HG03108 (cell line): ENCODE measurements around the gene ADAMTSL3.
"Not testable (repeated sequence)": the region's sequence is repeated elsewhere in the genome, so short reads cannot be mapped to it uniquely, and the experiment has no call there.

ENCODE experiments used
- ATAC-seq: cut with Tn5 transposase; IDR thresholded peaks from one replicate; pipeline ENCODE4 v1.9.1; 2021; ENCODE audit warnings: moderate library complexity; ENCODE audit not compliant: unreplicated experiment

The ADAMTSL3 gene

DNA sequence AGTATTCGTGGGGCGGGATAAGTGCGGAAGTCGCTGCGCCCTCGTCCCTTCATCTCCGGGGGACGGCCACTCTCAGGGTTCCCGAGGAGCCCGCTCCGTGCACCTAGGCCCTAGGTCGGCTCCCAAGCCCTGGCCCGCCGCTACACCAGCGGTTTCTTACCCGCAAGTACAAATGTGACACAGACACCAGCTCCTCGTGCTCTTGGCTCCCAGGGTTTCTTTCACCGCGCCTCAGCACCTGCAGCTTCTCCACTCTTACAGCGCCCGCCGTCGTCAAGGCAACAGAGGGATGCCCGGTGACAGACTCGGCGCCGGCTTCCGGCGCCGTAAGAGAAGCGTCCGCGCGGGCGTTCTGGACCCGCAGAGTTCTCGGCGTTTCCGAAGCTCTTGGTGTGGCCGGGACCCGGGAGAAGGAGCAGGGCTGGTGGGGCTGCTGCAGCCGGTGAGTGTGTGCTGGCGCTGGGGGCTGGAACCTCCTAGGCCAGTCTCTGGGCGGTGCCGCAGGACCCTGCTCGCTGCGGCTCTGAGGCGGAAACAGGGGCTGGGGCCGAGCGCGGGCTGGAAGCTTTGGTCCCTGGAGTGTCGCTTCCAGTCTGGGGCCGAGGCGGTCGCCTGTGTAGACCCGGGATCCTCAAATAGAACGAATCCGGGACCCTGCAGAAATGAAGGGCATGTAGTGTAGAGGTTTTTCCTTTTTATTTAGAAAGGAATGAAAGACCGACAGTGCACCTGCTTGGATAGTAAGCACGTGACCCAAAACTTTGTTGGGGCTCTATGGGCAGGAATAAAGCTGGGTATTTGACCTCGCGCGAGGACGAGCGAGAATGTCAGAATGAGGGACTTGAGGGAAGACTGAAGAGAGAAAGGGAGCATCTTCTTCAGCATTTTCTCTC lies 426.2 kb downstream of the ADAMTSL3 start:
- peak; percentile 58 for ATAC-seq

DNA sequence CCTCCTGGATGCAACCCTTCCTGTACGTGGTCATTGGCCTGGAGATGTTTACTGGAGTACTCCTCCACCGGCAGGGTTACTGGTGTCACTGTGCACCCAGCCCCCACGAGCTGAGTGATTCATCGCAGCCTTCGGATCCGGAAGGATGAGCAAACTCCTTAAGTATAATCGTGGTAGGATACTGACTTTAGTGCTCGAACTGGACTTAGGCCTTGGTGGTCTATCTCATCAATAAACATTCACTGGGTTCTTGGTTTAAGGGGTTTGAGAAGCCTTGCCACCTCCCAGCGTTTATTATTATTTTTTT lies 426.8 kb downstream of the ADAMTSL3 start:
- not testable (repeated sequence) for ATAC-seq

GRCh38 chr15:84081391-84082168 lies 427.7 kb downstream of the ADAMTSL3 start:
- ATAC-seq: no peak

DNA sequence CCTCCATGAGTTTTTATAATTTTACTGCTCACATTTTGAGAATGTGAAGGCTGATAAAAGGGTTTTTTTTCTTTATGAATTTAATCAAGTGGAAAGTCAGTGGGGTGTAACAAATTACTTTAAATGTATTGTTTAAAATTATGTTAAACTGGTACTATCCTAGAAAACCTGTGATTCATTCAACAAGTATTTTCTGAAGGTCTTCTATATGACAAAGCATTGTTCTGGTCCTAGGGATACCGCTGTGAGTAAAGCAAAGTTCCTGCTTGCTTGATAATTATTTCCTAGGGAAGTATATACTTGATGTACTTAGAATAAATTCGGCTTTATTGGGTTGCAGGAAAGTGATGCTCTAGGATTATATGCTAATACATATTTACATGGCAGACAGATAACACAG lies 428.8 kb downstream of the ADAMTSL3 start:
- no peak for ATAC-seq

- not testable (repeated sequence) for ATAC-seq
Measured at GRCh38 chr15:84086071-84086470, 432.1 kb downstream of the ADAMTSL3 start.
